Upper lobe of left lung (tissue), 4 donors: Measurements from ENCODE around the gene SEMA5A.

ENCODE experiments used
- POLR2AphosphoS5 ChIP-seq, 2 donors: sonication (generic); formaldehyde crosslinking; IDR thresholded peaks; one replicate each; pipeline ENCODE4 v1.5.1; 2017; ENCODE audit warnings: antibody characterized with exemption in 2 of 2
- TF ChIP-seq, protein P1 (sequence below), 6 experiments: fragments of 450-650 bp in 4 of 6; fragments of 200-600 bp in 2 of 6; sonication (generic) in 2 of 6; IDR thresholded peaks; one replicate each; pipeline ENCODE4 v1.5.1; 2016 to 2019; ENCODE audit warnings: antibody characterized with exemption in 6 of 6

GRCh38 chr5:9244417-9244816 is 301.5 kb downstream of the SEMA5A start:
- no peak for TF ChIP-seq POLR2AphosphoS5 (IDR thresholded peaks at IDR 0.05)
- TF ChIP-seq, protein P1, sequence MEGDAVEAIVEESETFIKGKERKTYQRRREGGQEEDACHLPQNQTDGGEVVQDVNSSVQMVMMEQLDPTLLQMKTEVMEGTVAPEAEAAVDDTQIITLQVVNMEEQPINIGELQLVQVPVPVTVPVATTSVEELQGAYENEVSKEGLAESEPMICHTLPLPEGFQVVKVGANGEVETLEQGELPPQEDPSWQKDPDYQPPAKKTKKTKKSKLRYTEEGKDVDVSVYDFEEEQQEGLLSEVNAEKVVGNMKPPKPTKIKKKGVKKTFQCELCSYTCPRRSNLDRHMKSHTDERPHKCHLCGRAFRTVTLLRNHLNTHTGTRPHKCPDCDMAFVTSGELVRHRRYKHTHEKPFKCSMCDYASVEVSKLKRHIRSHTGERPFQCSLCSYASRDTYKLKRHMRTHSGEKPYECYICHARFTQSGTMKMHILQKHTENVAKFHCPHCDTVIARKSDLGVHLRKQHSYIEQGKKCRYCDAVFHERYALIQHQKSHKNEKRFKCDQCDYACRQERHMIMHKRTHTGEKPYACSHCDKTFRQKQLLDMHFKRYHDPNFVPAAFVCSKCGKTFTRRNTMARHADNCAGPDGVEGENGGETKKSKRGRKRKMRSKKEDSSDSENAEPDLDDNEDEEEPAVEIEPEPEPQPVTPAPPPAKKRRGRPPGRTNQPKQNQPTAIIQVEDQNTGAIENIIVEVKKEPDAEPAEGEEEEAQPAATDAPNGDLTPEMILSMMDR (IDR thresholded peaks at IDR 0.05) = no peak
